A375 (cell line): ENCODE results near the gene MALRD1. TPM values are rescaled to one million over a fixed set of nuclear protein-coding genes. Genes with fewer than 3 reads are reported as not detected.
A peak's percentile ranks its signal among the peaks of the same experiment; 100 is the strongest.

Experiments used
- small RNA-seq: library from RNA; depleted of rRNA; stranded (forward); fragments of <200 nt; gene quantifications from one replicate; pipeline ENCODE3, GENCODE V24; 2014
- total RNA-seq: library from RNA; depleted of rRNA; stranded (reverse); fragments of >200 nt; shearing (Covaris generic); gene quantifications from 2 replicates; pipeline ENCODE4 v1.2.3, GENCODE V29; 2014; rRNA removed

The MALRD1 gene
- total RNA-seq = 0.11 and 0.56 TPM in 2 replicates

GRCh38 chr10:19048489-19048888, at the start of gene MALRD1:
TSS of gene MALRD1 (plus strand) at chr10:19048801. CDS start at chr10:19048939, 138 bp downstream.

Small RNA genes lying within 50 kb of the gene (small RNA-seq; reads per million reads assigned to genes)
- gene AL354695.1 = not detected
- not detected for gene HMGN1P20
- gene RF00012 = 0.54 reads per million, percentile 29 among the genes with 10 or more reads in this experiment
- 57.9 reads per million, percentile 95 among the genes with 10 or more reads in this experiment for gene RNA5SP303
